ENCODE measurements around the gene NOTCH4.
A peak's percentile ranks its signal among the peaks of the same experiment; 100 is the strongest.

Gene NOTCH4

DNA sequence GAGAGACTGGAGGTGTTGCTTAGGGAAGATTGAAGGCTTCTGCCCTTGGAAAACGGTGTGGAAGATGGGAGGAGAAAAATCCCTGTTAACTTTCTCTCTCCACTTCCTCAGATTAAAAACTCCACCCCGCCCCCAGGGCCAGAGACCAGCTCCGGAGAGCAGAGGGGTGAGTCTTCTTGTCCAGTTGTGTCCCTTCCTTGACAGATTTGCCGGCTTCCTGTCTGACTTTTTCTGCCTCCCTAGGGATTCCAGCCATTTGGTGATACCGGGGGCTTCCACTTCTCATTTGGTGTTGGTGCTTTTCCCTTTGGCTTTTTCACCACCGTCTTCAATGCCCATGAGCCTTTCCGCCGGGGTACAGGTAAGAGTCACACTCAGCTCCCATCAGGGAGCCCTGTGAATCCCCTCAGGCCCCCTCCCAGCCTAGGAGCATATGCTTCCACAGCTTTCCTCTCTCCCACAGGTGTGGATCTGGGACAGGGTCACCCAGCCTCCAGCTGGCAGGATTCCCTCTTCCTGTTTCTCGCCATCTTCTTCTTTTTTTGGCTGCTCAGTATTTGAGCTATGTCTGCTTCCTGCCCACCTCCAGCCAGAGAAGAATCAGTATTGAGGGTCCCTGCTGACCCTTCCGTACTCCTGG is 44.0 kb downstream of the NOTCH4 start:
- no peak for DNase-seq

DNA sequence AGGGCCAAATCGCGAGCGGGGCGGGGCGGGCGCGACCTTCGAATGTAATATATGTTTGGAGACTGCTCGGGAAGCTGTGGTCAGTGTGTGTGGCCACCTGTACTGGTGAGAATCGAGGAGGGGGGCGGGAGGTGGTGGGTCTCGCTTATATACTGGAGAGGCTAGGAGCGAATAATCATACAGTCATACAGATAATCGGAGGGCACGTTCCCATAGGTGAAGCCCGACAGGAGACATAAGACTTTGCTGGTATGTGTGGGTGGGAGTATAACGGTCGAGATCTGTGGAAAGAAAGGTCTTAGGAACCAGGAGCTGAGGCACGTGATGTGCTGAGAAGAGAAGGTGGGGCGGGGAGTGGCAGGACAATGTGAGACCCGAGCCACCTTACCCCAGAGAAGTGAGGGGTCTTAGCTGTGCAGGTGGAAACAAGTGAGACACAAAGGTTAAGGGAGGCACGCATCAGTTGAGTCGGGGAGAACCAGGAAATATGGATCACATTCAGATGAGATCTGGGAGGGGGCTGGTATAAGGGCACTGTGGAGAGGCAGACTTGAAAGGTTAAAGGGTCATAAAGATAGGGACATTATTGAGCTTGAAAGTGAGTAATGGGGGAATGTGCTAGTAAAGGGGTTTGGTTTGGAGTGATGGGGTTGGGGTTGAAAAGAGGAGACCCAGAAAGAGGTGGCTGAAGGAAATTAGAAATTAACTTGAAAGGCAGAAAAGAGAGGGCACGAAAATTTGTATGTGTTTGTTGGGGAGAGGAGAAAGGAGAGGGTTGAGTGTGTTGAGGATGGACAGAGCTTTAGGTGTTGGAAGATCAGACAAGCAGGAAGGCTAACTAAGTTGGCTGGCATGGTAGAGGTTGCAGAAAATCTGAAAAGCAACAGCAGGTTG is 45.1 kb downstream of the NOTCH4 start:
- no peak for DNase-seq

DNA sequence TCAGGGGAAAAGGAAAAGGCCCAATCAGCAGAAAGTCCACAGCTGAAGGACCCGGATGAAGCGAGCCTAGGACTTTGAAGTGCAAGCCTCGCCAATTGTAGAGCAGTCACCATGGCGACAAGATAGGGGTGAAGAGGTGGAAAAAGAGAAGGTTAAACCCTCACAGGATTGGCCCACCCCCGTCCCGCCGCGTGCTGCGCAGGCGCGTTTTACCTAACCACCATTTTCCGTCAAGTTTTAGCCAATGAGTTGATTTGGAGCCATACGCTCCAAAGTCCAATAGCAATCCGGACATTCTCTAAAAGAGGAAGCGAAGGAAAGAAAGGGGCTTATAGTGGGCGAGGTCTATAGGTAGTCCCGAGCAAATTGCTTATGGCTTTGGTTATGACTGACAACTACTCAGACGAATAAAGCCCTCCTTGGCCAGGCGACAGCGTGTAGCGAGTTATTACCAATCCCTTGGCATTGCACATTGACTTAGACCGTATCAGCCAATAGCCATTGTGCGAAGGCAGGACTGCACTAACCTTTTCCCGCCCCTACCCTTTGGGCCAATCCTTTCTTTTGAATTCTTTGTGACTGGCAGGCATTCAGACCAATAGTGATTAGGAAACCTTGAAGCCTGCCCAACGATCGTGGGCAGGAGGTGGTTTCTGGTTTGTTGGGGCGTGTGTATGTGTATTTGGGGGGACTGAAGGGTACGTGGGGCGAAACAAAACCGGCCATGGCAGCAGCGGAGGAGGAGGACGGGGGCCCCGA is 45.9 kb downstream of the NOTCH4 start, which contains the start of gene RNF5:
RNF5 (plus strand) TSS at position 618 of the 759 bp plus-strand sequence; CDS start at position 725, 107 bp downstream.
- peak; percentile 99 for DNase-seq

DNA sequence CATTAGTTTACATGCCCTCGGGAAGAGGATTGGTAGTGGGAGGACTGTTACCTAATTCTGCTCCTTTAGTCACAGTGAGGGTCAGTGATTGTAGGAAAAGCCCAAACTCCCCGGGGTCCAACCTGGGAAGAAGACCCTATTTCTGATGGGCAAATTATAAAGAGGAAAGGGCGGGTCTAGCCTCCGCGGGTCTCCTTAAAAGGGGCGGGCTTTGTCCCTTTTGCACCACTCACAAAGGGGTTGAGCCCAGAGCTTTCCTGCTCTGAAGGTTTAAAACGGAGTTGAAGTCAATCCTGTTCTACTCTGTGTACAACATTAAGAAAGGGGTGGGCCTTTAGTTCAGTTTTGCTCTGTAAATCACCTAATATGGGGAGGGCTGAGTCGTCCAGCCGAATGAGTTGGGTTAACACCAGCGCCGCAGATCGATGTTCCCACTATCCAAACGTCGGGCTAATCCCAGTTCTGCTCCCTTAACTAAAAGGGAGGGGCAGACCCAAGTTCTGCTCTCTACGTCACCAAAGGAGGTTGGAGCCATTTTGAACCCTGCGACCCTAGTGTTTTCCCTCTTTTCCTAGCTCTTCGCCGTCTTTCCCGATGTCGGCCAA is 46.6 kb downstream of the NOTCH4 start:
- DNase-seq = peak; percentile 41

DNA sequence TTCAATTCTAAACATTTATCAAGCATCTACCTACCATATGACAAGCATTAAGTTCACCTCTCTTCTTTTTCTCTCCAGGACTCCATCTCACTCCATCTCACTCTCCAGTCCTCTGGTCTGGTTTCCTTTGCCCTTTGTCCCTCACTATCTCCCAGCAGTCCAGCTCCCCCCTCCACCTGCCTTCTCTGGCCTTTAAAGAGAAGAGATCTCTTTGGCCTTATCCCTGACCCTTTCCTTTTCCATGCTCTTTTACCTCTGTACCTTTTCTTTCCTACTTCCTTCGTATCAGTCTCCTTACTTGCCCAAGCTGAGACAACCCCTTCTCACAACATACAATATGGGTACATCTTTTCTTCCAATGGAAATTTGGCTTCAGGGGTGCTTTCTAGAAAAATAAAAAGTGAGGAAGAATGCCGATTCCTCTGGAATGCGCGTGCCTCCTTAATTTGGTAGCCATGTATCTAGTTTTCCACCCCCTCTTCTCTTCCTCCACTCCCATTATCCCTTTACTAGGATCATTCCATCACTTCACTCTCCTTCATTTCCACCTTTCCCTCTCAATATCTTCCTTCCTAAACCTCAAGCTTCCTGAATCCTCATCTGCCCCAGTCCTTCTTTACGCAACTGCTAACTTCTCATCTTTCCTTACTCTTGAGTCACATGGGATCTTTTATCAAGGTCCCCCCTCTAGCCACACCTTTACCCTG is 47.2 kb downstream of the NOTCH4 start:
- no peak for DNase-seq

DNA sequence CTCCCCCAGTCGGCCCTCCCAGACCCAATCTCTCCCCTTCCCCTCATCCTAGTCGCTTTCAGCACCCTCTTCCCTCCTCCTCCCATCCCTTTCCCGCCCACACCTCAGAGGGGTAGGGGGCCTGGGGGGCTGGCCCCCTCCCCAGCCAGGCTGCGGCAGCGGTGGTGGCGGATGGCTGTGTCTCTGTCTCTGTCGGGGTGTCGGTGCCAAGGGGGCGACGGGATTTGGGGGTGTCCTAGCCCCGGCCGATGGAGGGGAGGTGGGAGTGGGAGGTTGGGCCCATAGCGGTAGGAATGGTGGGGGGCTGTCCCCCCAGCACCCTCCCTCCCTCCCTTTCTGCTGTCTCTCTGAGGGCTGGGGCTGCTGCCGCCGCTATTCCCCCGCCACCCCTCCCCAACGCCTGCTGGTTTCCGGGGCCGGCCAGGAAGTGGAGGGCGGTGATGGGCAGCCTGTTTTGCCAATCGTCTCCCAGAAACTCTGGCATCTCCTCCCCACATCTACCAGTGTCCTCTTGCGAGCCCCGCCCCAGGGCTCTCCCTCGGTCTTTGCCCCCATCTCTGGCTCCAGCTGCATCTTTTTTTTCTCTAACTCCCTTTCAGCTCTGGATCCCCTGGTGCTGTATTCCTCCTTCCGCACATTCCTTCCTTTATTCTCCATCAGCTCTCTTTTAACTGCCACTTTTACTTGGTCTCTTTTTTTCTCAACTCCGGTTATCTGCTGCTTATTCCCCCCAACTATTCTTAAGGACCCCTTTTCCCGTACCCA is 48.0 kb downstream of the NOTCH4 start, which contains the start of gene AGPAT1:
AGPAT1 (minus strand) TSS at position 374 of the 765 bp plus-strand sequence. CDS start 4,588 bp downstream, outside the sequence.
- DNase-seq = peak; percentile 97

DNA sequence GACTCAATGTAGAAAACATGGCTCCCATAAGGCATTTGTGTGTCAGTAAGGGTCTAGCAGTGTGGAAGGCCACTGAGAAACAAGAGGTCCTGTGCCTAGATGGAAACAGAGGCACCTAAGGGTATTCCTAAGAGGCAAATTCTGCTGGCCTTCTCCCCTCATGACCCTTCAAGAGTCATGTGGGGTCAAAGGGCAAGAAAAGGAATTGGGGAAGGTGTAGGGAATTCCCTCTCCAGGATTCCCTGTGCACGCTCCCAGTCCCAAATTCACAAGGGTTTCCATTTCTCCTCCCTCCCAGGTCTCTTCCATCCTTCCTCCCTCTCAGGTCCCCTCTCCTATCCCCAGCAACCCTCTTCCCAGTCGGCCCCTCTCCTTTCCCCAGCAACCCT is 48.6 kb downstream of the NOTCH4 start:
- no peak for DNase-seq

DNA sequence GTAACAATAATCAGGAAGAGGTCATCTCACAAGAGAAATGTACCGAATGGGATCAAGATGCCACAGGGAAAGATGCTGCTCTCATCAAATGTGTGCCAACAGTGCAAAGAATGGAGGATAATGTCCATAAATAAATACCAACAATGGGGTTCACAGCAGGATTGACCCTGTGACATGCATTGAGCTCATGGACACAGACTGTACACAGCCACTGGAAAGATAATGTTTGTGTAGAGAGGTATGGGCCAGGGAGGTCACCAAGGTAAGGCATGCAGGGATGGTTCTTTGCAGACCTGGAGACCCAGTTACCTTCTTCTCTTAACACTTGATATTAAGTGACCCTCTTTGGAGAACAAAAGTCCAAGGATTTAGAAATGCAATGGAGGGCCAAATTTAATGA is 49.5 kb downstream of the NOTCH4 start:
- DNase-seq = no peak

DNA sequence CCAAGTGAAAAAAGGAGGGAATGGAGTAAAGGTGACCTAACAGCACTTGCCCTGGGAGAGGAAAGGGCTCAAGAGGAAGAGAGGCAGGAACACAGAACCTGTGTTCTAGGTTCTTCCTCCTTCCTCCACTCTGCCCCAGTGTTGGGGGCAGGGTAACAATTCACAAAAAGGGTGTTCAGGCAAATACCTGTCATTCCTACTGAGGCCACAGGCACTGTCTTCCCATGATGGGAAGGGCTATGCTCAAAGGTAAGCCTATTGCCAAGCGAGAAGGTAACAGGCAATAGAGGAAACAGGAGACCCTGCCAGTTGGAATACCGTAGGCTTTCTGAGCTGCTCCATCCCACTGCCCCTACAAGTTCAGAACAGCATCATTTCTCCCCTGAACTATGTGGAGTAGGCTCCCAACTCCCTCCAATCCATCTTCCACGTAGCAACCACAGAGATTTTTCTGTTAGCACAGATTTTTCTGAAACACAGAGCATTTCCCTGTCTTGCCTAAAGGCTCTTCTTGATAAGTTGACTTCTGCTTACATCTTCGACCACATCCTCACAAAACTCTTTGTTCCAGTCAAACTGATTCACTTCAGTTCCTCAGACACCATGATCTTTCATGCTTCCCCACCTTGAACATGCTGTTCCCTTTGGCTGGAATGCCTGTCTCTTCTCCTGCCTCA is 50.7 kb downstream of the NOTCH4 start:
- no peak for DNase-seq

DNA sequence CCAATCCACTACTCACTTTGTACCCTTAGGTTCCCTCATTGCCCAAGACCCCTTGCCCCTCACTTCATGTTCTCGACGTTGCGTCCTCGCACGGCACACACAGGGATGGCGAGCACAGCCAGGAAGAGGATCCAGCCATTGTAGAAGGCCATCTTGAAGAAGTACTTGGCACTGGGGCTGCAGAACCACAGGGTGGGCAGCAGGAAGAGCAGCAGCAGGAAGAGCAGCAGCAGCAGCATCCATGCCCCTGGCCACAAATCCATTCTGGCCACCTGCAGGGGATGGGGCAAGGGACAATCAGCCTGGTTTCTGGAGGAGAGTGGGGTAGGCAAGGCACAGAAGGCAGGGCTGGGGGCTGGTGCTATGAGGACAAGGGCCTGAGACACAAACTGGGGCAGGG is 52.6 kb downstream of the NOTCH4 start:
- DNase-seq = no peak

DNA sequence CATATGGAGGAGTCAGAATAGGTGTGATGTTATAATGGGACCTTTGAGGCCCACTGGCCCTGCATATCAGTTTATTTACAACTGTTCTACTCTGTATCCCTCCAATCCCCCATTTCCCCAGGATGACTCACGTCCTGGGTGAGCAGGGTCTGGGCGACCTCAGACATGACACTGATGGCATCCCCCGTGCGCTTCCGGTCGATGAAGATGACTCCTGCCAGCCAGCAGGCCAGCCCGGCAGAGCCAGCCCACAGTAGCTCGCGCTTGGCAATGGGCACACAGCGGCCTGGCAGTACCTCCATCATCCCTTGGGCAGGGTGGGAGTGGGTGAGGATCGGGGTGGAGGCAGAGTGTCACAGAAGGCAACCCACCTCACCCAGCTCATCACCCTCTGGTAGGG is 53.6 kb downstream of the NOTCH4 start:
- no peak for DNase-seq

DNA sequence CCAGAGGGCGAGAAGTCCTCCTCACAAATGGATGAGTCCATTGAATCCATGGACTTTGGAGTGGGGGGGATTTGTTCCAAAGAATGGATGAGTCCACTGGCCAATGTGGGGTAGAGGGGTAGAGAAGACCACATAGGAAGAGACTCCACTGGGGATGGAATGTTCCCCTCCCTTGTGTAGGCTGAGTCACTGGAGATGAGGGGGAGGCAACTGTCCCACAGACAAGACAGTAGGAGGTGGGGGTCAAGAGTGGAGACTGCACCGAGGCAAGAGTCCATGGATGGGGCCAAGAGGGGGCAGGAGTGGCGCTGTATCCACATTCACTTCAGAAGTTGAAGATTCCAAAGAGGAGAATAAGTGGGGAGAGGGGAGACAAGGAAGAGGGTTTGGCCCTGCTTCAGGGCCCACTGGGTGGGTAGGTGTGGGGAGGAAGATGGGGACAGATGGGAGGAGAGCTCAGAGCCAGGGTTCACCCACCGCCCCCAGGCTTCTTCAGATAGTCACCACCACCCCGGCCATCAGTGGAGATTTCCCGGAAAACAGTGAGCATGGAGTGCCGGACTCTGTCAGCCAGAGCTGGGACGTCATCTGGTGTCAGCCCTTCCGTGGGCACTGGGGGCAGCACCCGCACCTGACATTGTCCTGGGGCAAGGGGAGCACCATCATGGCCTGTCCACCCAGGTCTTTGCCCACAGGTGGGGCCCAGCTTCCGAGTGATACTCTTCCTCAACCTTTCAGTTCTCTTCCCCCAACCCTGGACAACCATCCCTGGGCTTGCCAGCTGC is 54.9 kb downstream of the NOTCH4 start:
- DNase-seq = no peak

DNA sequence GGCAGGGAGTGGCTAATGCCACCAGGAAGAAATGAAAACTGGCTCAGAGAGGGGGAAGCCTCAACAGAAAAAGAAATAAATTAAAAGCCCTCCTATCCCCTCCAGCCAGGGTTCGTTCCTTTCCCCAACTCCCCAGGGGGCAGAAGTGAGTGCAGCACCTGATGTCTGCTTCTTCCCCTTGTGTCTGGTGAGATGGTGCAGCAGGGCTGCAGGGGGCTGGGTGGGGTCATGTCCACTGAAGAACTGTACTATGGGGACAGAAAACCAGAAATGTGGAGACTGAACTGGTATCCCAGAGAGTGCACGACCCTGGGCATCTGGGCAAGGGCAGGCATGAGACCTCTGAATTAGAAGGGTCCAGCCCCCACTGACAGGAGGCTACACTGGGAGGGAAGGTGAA is 55.5 kb downstream of the NOTCH4 start:
- no peak for DNase-seq

DNA sequence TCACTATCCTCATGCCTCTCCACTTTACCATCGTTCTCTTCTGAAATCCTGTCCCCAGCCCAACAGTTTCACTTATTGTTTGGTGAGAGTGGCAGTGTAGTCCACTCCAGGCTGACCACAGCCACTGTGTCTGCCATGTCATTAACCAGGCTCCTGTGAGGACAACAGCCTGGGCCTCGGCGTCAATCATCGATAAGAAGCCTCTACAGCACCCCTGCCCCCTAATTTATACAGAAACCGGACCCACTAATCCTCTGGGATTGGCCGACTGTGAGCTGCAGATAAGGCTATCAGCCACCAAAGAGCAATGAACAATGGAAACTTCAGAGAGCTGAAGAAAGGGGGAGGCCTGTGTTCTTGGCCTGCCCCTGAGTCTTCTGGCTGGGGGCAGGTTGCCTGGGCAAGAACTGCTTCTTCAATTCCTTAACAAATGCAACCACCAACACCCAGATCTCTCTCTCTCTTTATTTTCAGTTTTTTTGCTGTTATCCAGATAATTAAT is 56.1 kb downstream of the NOTCH4 start:
- no peak for DNase-seq

DNA sequence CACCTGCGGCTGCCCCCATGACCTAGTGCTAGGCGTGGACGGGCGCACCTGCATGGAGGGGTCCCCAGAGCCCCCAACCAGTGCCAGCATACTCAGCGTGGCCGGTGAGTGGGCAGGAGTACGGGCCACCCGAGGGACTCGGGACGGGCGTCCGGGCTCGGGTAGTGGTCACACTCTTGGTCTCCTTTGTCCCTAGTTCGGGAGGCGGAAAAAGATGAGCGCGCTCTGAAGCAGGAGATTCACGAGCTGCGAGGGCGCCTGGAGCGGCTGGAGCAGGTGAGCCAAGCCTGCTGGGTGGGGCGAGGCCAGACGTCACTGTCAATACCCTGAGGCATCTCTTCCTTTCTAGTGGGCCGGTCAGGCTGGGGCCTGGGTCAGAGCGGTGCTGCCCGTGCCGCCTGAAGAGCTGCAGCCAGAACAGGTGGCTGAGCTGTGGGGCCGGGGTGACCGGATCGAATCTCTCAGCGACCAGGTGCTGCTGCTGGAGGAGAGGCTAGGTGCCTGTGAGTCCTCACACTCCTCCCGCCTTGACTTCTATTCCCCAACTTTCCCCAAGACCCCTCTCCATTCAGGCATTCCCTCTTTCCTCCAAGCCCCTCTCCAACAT is 56.6 kb downstream of the NOTCH4 start:
- no peak for DNase-seq

DNA sequence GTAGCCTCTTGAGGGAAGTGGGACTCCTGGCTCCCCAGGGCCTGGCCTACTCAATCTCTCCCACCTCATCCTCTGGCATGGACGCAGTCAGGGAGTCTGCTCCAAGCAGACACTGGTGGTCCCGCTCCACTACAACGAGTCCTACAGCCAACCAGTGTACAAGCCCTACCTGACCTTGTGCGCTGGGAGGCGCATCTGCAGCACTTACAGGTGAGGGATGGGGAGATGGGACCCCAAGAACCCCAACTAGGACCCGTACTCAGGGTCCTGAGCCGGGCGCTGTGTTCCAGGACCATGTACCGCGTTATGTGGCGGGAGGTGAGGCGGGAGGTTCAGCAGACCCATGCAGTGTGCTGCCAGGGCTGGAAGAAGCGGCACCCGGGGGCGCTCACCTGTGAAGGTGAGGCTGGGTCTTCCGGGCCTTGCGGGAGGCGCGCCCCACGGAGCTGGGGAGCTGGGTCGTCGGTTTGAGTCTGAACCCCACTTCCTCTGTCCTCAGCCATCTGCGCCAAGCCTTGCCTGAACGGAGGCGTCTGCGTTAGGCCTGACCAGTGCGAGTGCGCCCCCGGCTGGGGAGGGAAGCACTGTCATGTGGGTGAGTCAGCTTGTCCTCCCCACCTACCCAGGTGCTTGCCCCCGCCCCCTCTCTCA is 57.3 kb downstream of the NOTCH4 start:
- DNase-seq = no peak

DNA sequence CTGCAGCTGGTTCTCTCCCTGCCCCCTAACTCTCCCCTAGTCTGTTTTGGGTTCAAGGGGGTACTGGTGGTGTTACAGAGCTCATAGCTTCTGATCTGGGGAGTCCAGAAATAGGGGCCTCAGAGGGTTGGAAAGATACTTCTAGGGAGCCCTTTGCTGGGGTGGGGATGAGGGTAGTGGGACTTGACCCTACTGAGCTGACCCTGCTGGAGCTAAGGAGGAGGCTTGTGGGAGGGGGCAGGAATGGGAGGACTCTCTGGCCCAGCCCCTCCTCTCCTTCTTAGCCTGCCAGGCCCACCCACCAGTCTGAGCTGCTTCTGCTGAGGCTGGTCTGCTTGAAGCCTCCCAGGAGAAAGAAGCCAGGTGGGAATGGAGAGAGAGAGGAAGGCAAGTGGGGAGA is 59.6 kb downstream of the NOTCH4 start, which contains the start of gene EGFL8:
EGFL8 (plus strand) TSS at position 301 of the 400 bp plus-strand sequence. CDS start 1,571 bp downstream, outside the sequence.
- no peak for DNase-seq

DNA sequence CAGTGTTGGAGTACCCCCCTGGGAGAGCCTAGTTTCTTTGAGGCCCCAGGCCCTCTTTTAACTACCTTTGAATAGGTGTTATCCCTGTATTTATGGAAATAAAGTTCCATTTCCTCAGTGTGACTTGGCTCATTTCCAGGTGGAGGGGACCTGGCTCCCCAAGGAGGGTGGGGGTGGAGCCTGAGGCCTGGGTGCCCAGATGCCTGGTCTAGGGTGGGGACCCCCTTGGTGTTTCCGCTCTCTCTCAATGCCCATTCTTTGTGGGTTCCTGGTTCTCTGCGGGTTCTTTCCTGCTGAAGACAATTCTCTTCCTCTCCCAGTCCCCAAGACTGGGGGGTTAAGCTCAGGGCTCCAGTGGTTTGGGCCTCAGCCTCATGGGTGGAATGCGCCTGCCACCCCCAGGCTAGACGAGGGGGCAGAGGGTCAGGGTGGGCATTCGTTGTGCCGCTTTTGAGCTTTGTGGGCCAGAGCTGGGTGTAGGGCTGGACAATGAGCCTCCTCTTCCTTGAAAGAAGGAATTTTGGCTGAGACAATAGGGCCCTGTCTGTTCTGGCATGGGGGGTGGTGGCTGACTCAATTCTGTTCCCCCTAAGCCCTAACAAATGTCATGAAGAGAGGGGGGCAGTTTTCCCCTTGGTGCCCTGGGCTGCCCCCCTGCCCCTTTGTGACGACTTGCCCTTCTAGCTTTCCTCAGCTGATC is 60.2 kb downstream of the NOTCH4 start:
- no peak for DNase-seq

All from suppressor macrophage treated with lipopolysaccharide for 4 hours (primary cell).